Measurements from ENCODE around the gene SOCS2.
"Not testable (repeated sequence)": the region's sequence is repeated elsewhere in the genome, so short reads cannot be mapped to it uniquely, and the experiment has no call there.

Gene SOCS2

GRCh38 chr12:93571925-93572711, at the start of gene SOCS2:
Gene SOCS2 (plus strand): TSS chr12:93572675. CDS start chr12:93572898, 223 bp downstream.
- in situ Hi-C loops (cut with MboI; ENCODE audit: low sequenced_read_pairs): no loop called here

GRCh38 chr12:93524386-93525133, 47.9 kb upstream of the SOCS2 start:
- in situ Hi-C loops (cut with MboI; ENCODE audit: low sequenced_read_pairs): loop anchor here (25.0 kb wide), 1 partner anchor 563 kb away; no protein-coding TSS in a partner anchor

- in situ Hi-C loops (cut with MboI; ENCODE audit: low sequenced_read_pairs): no loop called here
Observed at GRCh38 chr12:93526786-93527428, 45.6 kb upstream of the SOCS2 start.

GRCh38 chr12:93530358-93530757, 42.1 kb upstream of the SOCS2 start:
- in situ Hi-C loops (cut with MboI; ENCODE audit: low sequenced_read_pairs): no loop called here

- in situ Hi-C loops (cut with MboI; ENCODE audit: low sequenced_read_pairs): no loop called here
Observed at GRCh38 chr12:93533310-93533709, 39.2 kb upstream of the SOCS2 start.

- in situ Hi-C loops (cut with MboI; ENCODE audit: low sequenced_read_pairs): no loop called here
Observed at GRCh38 chr12:93536111-93536765, 36.2 kb upstream of the SOCS2 start.

- in situ Hi-C loops (cut with MboI; ENCODE audit: low sequenced_read_pairs): no loop called here
Observed at GRCh38 chr12:93536766-93537488, 35.5 kb upstream of the SOCS2 start.

GRCh38 chr12:93537769-93538168, 34.7 kb upstream of the SOCS2 start:
- in situ Hi-C loops (cut with MboI; ENCODE audit: low sequenced_read_pairs): no loop called here

- in situ Hi-C loops (cut with MboI; ENCODE audit: low sequenced_read_pairs): no loop called here
Observed at GRCh38 chr12:93539821-93540220, 32.7 kb upstream of the SOCS2 start.

GRCh38 chr12:93540466-93540865, 32.0 kb upstream of the SOCS2 start:
- in situ Hi-C loops (cut with MboI; ENCODE audit: low sequenced_read_pairs): no loop called here

- in situ Hi-C loops (cut with MboI; ENCODE audit: low sequenced_read_pairs): no loop called here
Observed at GRCh38 chr12:93541578-93542225, 30.8 kb upstream of the SOCS2 start.

- in situ Hi-C loops (cut with MboI; ENCODE audit: low sequenced_read_pairs): no loop called here
Observed at GRCh38 chr12:93547778-93548177, 24.7 kb upstream of the SOCS2 start.

- in situ Hi-C loops (cut with MboI; ENCODE audit: low sequenced_read_pairs): no loop called here
Observed at GRCh38 chr12:93549174-93549573, 23.3 kb upstream of the SOCS2 start.

- in situ Hi-C loops (cut with MboI; ENCODE audit: low sequenced_read_pairs): no loop called here
Observed at GRCh38 chr12:93550748-93551611, 21.5 kb upstream of the SOCS2 start.

GRCh38 chr12:93552427-93552826, 20.0 kb upstream of the SOCS2 start:
- in situ Hi-C loops (cut with MboI; ENCODE audit: low sequenced_read_pairs): no loop called here

- in situ Hi-C loops (cut with MboI; ENCODE audit: low sequenced_read_pairs): not testable (repeated sequence)
Observed at GRCh38 chr12:93557879-93558278, 14.6 kb upstream of the SOCS2 start.

GRCh38 chr12:93558685-93559084, 13.8 kb upstream of the SOCS2 start:
- in situ Hi-C loops (cut with MboI; ENCODE audit: low sequenced_read_pairs): not testable (repeated sequence)

- in situ Hi-C loops (cut with MboI; ENCODE audit: low sequenced_read_pairs): no loop called here
Observed at GRCh38 chr12:93563807-93564538, 8.5 kb upstream of the SOCS2 start.
